Hematopoietic multipotent progenitor cell treated with erythropoietin and hydrocortisone succinate and interleukin-3 and kit ligand, for 17 days (in vitro differentiated cells): ENCODE data around the gene TMEM267.
"Not testable (repeated sequence)": the region's sequence is repeated elsewhere in the genome, so short reads cannot be mapped to it uniquely, and the experiment has no call there.

ENCODE experiments used
- DNase-seq: peaks from one replicate; pipeline ENCODE4 v3.0.0-alpha.2; 2015; ENCODE audit warnings: low spot score

Gene TMEM267, protein sequence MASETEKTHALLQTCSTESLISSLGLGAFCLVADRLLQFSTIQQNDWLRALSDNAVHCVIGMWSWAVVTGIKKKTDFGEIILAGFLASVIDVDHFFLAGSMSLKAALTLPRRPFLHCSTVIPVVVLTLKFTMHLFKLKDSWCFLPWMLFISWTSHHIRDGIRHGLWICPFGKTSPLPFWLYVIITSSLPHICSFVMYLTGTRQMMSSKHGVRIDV

DNA sequence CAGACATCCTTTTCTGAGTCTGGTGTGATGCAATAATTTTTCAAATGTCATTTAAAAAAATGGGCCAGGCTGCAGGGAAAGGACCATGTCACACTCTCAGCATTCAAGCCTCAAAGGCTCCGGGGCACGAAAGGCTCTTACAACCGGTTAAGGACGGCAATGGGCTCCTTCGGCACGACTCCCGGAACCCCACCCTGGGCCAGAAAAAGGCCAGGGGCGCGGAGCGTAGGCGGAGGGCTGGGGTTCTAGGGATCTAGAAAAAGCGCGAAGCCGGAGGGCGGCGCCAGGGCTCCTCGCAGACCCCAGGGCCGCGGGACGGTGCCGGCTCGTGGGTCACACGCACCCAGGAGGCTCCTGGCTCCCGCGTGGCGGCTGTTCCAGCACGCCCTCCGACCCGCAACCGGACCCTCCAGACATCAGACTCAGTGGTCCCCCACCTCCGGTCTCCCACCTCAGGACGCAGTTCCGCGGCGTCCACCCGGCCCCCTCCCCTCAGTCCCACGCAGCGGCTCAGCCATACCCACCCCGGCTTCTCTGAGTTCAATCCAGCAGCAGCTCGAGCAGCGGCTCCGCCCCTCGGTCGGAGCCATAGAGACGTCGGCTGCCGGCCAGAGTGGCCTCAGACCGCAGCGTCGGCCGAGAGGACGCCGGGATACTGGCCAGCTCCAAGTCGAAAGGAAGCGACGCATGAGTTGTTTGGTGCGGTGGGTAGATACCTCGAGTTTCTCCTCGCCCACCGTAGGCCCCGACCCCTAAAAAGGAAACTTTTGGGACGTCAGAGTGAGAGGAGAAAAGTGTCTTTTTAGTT, at the start of gene TMEM267:
Gene TMEM267 (minus strand): TSS at position 568 of the 808 bp plus-strand sequence. CDS start 29,896 bp downstream, outside the sequence.
- peak; percentile 91 for DNase-seq

DNA sequence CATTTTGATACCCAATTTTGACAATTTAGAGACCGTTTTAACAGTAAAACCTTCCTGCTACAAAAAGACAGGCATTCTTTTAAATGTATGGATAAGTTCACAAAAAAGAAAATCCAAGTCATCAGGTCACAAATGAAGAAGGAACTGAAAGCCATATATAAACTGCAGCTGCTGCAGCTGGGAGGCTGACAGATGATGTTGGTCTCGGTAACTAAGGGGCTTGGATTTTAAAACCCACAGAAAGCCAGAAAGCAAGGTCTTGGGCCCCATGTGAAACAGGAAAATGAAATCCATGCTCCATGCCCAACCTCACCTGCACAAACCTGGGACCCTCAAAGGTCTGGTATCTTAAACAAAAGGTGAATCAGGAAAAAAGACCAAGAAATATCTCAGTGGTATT, 47.0 kb upstream of the TMEM267 start:
- no peak for DNase-seq

DNA sequence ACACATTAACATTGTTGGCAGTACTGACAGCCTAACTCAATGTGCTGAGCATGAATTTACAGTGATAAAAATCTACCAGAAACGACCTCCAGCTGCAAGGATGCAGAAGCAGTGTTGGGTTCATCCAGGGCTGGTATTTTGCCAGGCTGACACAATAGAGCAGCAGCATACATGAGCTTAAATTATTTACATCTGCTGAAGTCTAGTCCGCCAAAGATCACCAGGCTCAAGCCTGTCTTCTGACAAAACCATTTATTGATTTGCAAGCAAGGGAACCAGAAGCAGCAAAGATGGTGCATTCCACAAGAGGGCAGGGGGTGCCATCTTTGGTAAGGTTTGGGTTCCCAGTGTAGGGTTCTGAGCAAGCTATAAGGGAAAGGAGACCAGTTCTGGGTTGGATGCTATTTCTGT, 40.0 kb upstream of the TMEM267 start:
- DNase-seq: no peak

DNA sequence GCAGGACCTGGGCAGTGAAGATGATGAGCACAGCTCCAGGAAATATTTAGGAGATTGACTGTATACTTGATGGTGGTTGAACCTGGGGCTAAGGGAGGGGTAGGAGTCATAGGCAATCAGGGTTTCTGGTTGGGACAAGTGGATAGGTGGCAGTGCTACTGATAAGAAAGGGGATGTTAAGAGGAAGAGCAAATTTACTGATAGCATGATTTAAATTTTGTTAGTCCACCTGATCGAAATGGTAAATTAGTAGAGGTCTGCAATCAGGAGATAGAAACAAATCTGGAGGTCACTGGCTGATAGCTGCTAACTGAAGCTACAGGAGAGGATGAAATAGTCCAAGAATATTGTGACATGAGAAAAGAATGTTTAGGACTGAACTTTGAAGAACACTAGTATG, 37.0 kb upstream of the TMEM267 start:
- DNase-seq: no peak

DNA sequence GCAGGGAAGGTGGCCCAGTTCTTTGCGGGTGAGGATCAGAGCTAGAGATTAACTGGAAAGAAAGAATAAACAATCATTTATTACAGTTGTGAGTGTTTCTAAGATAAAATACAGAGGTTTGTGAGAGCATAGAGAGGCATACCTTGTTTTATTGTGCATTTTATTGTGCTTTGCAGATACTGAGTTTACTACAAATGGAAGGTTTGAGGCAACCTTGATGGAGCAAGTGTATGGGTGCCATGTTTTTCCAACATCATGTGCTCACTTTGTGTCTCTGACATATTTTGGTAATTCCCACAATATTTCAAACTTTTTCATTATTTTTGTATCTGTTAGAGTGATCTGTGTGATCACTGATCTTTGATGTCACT, 32.0 kb upstream of the TMEM267 start:
- no peak for DNase-seq

DNA sequence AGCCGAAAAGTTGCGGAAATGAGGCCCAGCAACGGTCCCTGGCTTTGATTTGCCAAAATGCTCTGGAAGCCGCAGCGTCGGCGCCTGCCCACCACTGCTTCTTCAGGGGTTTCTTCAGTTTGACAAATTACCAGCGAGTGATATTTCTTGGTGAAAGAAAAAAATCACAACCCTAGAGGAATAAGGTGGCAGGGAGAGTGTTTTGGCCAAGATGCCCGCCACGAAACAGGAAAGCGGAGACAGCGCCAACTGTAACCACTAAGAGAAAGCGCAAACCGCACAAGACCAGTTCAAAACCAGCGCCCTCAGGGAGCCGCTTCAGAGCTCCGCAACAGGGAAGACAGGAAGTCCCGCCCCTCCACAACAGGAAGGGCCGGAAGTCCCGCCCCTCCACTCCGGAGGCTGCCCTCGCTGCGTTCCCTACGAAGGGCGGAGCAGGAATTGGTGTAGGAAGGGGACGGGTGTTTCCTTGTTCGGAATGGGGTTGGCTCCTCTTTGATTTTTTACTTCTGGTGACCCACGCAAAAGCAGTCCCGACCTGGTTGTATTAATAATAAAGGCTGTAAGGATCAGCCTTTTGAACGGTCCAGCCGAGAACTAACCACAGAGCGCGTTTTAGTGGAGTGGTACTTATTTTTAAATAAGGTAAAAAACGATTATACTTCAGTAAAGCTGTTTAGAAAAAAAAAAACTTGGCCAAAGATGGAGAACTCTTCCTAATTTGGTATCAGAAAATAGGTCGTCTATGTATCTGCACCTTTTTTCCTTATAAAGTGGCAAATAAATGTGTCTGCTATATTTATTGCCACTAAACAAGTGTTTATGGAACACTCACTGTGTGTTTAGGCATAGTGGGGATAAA, 31.4 kb upstream of the TMEM267 start, which contains the start of gene C5orf34:
Gene C5orf34 (minus strand): TSS at position 333 of the 862 bp plus-strand sequence. CDS start 5,809 bp downstream, outside the sequence.
- peak; percentile 96 for DNase-seq

DNA sequence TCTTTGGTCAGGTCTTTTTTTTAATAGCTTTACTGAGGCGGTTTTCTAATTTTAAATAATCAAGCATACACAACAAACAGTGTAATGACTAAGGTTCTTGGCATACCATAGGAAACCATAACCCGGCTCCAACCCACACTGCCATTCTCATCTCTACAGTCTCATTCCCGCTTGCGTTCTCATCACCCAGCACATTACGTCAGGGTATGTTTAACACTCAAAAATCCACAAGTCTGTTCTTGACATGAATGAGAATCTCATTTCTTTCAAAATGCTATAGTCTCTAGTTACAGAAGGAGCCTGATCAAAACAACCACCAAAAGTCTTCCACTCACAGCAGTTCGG, 30.8 kb upstream of the TMEM267 start:
- no peak for DNase-seq

DNA sequence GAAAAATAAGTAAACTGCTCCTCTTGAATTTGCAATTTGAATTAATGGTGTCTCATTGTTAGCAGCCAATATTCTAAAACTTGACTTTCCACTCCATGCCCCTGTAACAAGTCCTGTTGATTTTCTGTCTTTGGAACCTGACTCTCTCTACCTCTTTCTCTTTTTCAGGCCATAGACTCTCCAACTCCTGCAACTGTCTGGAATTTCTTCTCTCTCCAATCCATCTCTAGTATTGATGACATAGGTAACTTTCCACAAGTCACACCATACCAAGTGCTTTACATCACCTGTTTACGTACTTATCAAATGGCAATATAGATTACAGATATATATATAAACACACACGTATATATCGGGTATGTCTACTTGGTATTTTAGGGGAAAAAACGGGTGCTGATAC, 30.4 kb upstream of the TMEM267 start:
- DNase-seq: peak; percentile 14

DNA sequence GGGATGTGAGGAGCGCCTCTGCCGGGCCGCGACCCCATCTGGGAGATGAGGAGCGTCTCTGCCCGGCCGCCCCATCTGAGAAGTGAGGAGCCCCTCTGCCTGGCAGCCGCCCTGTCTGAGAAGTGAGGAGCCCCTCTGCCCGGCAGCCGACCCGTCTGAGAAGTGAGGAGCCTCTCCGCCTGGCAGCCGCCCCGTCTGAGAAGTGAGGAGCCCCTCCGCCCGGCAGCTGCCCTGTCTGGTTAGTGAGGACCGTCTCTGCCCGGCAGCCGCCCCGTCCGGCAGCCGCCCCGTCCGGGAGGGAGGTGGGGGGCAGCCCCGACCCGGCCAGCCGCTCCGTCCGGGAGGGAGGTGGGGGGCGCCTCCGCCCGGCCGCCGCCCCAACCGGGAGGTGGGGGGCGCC, 27.4 kb upstream of the TMEM267 start:
- not testable (repeated sequence) for DNase-seq

DNA sequence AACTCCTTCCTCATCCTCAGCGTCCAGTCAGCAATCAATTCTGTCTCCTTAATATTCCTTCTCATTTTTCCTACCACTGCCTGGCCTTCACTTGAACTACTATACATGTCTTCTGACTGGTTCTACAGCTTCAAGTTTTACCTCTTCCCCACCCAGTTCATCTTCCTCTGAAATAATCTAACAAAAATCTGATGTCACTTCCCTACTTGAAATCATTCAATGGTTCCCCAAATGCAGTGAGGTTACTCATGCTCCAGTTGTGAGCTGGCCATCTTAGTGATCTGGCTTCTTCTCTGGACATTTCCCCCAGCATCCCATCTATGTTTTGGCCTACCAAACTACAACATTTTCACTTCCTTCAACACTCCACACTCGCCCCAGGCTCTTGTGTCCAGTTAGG, 14.9 kb upstream of the TMEM267 start:
- no peak for DNase-seq

DNA sequence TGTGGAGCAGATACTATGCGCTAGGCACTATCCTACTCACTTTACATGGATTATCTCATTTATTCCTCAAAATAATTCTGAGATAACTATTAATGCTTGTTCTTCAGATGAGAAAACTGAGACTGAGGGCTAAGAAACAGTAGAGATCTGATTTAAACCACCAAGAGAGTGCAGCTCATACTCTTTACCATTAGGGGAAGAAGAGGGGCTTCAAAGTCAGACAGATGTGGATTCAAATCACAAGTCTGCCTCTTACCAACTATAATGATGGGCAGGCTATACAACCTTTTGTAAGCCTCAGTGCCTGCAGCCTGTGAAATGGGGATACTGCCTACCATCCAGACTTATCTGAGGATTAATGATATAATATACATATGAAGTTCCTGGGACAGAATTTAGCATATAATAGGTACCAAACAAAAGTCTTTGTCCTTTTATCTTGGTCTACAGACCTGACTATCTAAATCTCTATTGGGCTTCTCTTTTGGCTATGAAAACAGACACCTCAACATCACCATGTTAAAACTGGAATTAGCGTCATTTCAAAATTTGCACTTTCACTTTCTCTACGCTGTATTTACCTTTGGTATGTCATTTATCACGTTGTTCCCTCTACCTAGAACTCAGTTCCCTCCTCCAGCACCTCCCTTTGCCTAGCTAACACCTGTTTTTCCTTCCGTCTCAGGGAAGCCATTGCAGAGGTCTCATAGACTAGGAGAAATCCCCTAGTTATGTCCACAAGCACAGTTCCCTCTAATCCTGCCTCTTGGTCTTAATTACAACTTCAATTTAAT, 13.8 kb upstream of the TMEM267 start:
- no peak for DNase-seq

DNA sequence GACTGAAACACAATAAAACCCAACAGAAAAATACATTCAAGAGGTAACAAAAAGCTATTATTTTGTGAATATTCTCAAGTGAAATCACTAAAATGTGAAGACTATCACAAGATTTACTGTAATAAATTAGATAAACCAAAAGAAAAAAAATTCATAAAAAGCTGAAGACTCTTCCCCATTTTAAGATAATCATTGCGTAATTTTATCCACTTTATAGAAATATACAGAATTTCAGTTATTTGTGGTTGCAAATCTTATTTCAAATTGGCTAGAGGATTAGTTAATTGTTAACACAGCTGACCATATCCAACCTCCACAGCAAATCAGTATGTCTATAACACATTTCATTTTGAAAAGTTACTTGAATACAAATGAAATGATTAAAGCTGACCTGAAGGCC, 7.7 kb upstream of the TMEM267 start:
- no peak for DNase-seq

DNA sequence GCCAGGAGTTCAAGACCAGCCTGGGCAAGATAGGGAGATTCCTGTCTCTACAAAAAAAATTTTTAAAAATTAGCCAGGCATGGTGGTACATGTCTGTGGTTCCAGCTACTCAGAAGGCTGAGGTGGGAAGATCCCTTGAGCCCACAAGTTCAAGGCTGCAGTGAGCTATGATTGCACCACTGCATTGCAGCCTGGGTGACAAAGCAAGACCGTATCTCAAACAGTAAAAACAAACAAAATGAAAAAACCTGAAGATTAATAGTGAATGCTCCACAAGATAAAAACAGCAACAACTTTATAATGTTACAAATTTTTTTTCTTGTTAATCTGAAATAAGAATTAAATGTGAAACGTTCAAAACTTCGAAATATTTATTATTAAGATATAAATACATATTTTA, 2.7 kb upstream of the TMEM267 start:
- DNase-seq: no peak

DNA sequence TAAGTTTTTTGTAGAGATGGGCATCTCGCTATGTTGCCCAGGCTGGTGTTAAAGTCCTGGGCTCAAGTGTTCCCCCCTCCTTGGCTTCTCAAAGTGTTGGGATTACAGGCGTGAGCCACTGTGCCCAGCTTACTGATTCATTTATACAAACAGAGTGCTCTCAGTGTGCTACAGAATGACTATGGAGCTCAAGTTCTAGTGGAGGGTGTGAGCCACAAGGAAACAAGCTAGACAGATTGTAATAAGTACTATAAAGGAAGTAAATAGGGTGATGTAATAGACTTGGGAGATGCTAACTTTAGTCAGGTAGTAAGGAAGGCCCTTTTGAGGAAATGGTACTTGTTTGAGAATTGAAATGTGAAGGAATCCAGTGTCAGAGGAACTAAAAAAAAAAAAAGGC, 1.7 kb upstream of the TMEM267 start:
- no peak for DNase-seq

DNA sequence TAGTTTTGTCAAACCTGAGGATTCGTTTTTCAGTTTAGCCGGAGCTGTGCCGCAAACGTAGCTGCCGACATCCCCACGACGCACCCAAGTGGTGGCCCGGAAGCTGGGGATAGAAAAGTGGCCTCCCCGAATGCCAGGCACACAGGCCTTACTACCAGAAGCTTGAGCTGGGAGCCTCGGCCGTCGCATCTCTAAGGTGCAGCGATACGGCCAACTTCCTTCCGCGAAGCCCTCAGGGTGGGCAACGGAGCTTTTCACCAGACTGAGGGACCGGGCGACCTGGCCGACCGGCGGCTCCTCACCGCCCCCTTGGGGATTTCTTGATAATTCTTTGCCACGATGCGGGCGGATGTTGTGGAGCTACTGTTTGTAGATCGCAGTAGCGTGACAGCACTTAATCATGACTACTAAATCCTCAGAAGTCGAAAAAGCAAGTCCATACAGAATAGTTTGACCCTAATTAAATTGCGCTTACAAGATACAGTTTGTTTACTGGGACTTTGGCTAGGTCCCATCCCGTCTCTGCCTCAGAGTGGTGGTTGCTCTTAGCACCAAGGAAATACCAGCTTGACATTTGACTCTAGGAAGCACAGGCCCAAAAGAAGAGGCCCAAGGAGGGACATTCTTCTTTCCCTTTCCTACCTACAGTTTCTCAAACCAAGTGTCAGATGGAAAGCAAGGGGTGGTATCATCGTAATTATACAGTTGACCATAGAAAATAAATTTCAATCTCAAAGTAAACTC, 613 bp upstream of the TMEM267 start:
- DNase-seq: peak; percentile 89

DNA sequence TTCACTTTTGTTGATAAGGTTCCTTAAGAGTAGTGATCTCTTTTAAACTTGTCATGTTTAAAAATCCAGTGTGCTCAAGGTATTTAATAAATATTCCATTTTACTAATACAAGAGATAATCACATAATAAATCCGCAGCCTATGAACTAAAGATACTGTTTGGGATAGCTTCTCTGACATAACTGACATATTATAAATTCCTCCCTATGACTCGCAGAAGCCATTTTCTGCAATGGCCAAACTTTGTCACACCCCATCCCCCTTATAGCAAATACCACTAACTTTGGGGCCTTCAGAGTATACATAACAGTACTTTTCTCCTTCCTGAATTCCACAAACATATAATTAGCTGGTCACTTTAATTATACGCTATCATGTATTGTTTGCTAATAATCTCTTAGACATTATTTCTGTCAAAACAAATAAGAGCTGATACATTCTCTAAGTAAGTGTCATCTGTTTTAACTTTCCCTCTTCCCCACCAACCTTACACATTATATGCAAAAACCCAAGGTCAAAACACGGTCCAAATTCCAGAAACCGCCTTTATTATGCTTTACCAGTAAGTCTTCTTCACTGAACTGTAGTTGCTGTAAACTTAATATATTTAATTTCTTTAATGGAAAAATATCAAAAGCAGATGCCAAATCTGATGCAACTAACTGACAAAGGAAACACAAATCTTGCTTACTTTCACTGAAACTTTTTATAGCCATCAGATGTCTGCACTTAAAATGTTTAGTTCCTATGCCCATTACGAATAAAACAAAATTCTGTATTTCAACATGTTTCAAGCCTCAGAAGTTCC, 971 bp downstream of the TMEM267 start:
- DNase-seq: no peak

DNA sequence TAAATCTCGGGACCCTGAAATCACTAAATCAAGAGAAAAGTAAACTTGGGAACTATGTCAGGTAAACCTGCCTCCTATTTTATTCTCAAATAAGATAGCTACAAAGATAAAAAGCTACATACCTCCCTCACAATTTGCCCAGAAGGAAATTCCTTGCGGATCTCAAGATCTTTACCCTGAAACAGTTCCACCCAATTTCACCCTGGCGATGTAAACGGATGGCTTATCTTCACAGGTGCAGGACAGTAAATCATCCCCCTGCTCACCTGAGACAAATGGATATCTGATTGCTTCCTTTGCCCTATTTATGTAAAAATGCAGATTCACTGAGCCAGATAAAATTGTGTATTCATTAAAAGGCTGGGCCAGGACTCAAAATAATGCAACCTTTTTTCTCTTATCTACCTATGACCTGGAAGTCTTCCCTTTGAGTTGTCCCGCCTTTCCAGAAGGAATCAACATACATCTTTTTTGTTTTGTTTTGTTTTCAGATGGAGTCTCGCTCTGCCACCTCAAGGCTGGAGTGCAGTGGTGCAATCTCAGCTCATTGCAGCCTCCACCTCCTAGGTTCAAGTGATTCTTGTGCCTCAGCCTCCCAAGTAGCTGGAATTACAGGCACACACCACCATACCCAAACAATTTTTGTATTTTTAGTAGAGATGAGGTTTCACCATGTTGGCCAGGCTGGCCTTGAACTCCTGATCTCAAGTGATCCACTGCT, 13.8 kb downstream of the TMEM267 start:
- no peak for DNase-seq

DNA sequence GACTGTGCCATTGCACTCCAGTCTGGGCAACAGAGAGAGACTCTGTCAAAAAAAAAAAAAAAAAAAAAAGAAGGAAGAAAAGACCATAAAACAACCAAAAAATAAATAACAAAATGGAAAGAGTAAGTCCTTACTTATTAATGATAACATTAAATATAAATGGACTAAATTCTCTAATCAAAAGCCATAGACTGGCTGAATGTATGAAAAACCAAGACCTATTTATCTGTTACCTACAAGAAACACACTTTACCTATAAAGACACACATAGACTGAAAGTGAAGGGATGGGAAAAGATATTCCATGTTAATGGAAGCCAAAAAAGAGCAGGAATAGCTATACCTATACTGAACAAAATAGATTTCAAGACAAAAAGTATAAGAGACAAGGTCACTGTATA, 16.6 kb downstream of the TMEM267 start:
- no peak for DNase-seq

DNA sequence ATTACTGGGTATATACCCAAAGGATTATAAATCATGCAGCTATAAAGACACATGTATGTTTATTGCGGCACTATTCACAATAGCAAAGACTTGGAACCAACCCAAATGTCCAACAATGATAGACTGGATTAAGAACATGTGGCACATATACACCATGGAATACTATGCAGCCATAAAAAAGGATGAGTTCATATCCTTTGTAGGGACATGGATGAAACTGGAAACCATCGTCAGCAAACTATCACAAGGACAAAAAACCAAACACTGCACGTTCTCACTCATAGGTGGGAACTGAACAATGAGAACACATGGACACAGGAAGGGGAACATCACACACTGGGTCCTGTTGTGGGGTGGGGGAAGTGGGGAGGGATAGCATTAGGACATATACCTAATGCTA, 18.2 kb downstream of the TMEM267 start:
- not testable (repeated sequence) for DNase-seq

DNA sequence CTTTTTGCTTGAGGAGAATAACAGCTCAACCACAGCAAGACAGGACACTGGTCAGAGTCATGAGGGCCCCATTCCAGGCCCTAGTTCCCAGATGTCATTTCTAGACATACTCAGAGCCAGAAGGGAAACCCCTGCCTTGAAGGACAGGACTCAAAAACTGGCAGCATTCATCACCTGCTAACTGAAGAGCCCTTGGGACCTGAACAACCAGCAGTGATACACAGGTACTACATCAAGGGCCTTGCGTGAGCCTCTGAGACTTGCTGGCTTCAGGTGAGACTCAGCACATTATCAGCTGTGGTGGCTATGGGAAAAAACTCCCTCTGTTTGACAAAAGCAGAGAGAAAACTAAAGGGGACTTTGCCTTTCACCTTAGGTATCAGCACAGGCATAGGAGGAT, 22.6 kb downstream of the TMEM267 start:
- DNase-seq: no peak
